Measurements from ENCODE around the gene ZNFX1. TPM values are rescaled to one million over a fixed set of nuclear protein-coding genes. Genes with fewer than 3 reads are reported as not detected.
A peak's percentile ranks its signal among the peaks of the same experiment; 100 is the strongest.
"Not testable (repeated sequence)": the region's sequence is repeated elsewhere in the genome, so short reads cannot be mapped to it uniquely, and the experiment has no call there.

Gene ZNFX1
- total RNA-seq, 5 donors from 2014 or later (not counting 1 experiment from before 2014, with no cell fraction given): 53.8 to 72.2 (median 64.7) TPM

DNA sequence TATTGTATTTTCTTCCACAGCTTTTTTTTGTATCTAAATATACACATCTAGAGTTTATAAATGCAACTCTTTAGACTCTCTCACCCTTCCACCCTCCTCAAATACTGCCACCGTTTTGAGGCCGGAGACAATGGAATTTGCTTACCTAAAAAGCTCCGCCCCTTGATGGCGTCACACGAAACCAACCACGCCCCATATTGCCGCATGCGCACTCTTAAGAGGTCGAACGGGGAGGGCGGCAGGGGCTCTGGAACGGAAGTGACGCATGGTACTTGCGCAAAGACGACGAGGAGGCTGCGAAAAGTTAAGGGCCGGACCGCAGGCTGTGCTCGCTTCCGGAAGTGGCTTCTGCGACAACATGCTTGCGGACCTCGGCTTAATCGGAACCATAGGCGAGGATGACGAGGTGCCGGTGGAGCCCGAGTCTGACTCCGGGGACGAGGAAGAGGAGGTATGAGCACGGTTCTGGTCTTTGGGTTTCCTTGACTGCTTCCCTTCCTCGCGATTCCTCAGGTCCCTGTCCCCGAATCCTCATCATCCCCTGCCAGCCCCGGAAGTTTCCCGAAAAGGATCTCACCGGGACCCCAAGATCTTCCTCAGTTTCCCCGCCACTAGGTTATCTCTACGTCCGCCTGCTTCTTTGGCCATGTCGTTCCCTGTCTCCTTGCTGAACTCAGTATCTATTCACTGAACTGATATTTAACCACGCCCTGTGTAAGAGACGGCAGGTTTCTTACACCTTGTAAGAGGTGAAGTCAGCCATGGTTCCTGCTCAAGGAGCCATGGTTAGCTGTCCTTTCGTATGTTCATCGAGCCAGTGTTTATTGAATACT, 58.5 kb downstream of the ZNFX1 start, which contains the start of gene DDX27:
TSS of gene DDX27 (plus strand) at position 326 of the 833 bp plus-strand sequence. CDS start at position 359, 33 bp downstream.
- Mint-ChIP-seq H3K27ac (peak within 1 kb of the TSS; percentile 91 to 93), H3K36me3 (peaks cover 10% of the 10 kb centered on the region), H3K4me3 (peak within 1 kb of the TSS; percentile 88 to 97 (median 94)), H3K27me3 (no peaks in the 10 kb centered on the region), H3K4me1 (peaks cover 27 to 33% (median 32%) of the 10 kb centered on the region in 3 donors), H3K9me3 (no peaks in the 10 kb centered on the region)
- ChIA-PET POLR2A (interaction anchor here (0.5 to 1.0 kb wide), 11 partner anchors 13 to 1864 kb away, joined by 3 to 8 read pairs (median 5); no protein-coding TSS in a partner anchor), CTCF (interaction anchor here (0.6 to 1.7 kb wide), 12 partner anchors 31 to 100 kb away, joined by 3 to 42 read pairs (median 6); no protein-coding TSS in a partner anchor)
- Histone ChIP-seq H3K27ac (ENCODE audit: low read length) (peak within 1 kb of the TSS; percentile 96), H3K36me3 (ENCODE audit: control insufficient read depth in 2 of 2, extremely low read depth in 1 of 2, insufficient read depth in 1 of 2, low read length in 1 of 2) (peaks cover 0 to 28% of the 10 kb centered on the region in 2 donors), H3K4me1 (ENCODE audit: control insufficient read depth in 1 of 2, extremely low read depth in 1 of 2, insufficient read depth in 2 of 2, low read length in 2 of 2) (peaks cover 3 to 32% of the 10 kb centered on the region in 2 experiments), H3K9me3 (no peaks in the 10 kb centered on the region), H3K27me3 (replicated peaks in 1 of 2; ENCODE audit: control insufficient read depth in 2 of 2, extremely low read depth in 1 of 2, insufficient read depth in 2 of 2, low read length in 1 of 2) (no peaks in the 10 kb centered on the region), H3K4me3 (ENCODE audit: control insufficient read depth in 1 of 2, extremely low read depth in 1 of 2, low read length in 1 of 2) (peak within 1 kb of the TSS; percentile 93 to 95)
- ATAC-seq (replicated peaks in 1 of 4) (peak; percentile 88 to 92 (median 90)), DNase-seq (peak; percentile 91 to 100 (median 95))
- WGBS (ENCODE audit: insufficient coverage): under 1% methylated on average over 45 of the region's 46 CpGs

DNA sequence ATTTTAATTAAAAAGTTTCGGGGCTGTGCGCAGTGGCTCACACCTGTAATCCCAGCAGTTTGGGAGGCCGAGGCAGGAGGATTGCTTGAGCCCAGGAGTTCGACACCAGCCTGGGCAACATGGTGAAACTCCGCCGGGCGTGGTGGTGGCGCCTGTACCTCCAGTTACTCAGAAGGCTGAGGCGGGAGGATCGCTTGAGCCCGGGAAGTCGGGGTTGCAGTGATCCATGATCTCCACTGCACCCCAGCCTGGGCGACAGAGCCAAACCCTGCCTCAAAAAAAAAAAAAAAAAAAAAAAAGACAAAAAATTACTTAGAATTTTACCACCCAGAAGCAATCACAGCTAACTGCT, 59.1 kb downstream of the ZNFX1 start:
- WGBS (ENCODE audit: insufficient coverage): 94% methylated on average over 3 of the region's 13 CpGs

DNA sequence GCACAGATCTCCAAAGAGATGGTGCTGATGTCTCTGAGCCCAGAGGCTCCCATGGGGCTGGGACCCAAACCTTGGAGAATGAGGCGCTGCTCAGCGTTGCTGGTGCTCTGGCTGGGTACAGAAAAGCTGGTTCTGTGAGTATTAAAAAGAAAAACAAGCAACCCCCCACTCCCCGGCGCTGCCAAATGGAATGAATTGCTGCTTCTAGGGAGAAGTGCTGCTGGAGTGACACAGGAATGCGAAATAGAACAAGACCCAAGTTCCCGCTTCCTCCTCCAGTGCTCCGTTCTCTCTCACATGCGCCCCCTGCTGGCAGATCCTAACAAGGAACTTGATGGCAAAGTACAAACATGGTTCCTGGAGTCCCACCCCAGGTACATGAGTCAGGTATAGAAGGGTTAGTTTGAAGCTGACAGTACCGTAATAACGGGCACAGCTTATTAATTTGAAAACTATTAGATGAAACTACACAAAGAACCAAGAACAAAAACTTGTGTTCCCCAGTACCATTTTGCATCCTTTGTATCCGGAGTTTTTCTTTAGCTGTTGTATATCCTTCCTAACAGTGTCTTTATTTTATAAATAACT, 60.8 kb downstream of the ZNFX1 start:
- POLR2A ChIA-PET: interaction anchor here in 1 of 2 donors (0.6 kb wide), 1 partner anchor 52 kb away, joined by 8 read pairs; no protein-coding TSS in a partner anchor
- ATAC-seq (replicated peaks in 1 of 4): peak; percentile 33 to 55 (median 50)
- Mint-ChIP-seq H3K4me1 (peaks cover 27 to 33% (median 32%) of the 10 kb centered on the region in 3 donors), H3K4me3 (peak overlapping the region; percentile 25 to 48 (median 31)), H3K27me3 (no peaks in the 10 kb centered on the region), H3K9me3 (no peaks in the 10 kb centered on the region), H3K36me3 (peaks cover 3% of the 10 kb centered on the region), H3K27ac (peak overlapping the region in 1 of 2 donors; percentile 18)
- Histone ChIP-seq H3K36me3 (ENCODE audit: control insufficient read depth in 2 of 2, extremely low read depth in 1 of 2, insufficient read depth in 1 of 2, low read length in 1 of 2) (peaks cover 0 to 9% of the 10 kb centered on the region in 2 donors), H3K9me3 (no peaks in the 10 kb centered on the region), H3K27me3 (replicated peaks in 1 of 2; ENCODE audit: control insufficient read depth in 2 of 2, extremely low read depth in 1 of 2, insufficient read depth in 2 of 2, low read length in 1 of 2) (no peaks in the 10 kb centered on the region), H3K27ac (ENCODE audit: low read length) (no peak overlapping the region), H3K4me1 (ENCODE audit: control insufficient read depth in 1 of 2, extremely low read depth in 1 of 2, insufficient read depth in 2 of 2, low read length in 2 of 2) (peaks cover 3 to 32% of the 10 kb centered on the region in 2 experiments), H3K4me3 (ENCODE audit: control insufficient read depth in 1 of 2, extremely low read depth in 1 of 2, low read length in 1 of 2) (peak overlapping the region in 1 of 2 donors; percentile 35)
- CTCF ChIA-PET: interaction anchor here (0.6 to 4.3 kb wide), 21 partner anchors 12 to 140 kb away, joined by 3 to 70 read pairs (median 4); partner anchors contain the start of gene STAU1 (in 1 of the 2)
- DNase-seq: peak; percentile 70 to 97 (median 88)
- WGBS (ENCODE audit: insufficient coverage): no CpG with 5 or more reads among the region's 11 CpGs

More for the DNA sequence above, 59.1 kb downstream of the ZNFX1 start:
- H3K27me3 Mint-ChIP-seq; H3K4me3 ChIP-seq (ENCODE audit: control insufficient read depth in 1 of 2, extremely low read depth in 1 of 2, low read length in 1 of 2); H3K9me3 Mint-ChIP-seq; H3K9me3 ChIP-seq; H3K27me3 ChIP-seq (replicated peaks in 1 of 2; ENCODE audit: control insufficient read depth in 2 of 2, extremely low read depth in 1 of 2, insufficient read depth in 2 of 2, low read length in 1 of 2); H3K36me3 Mint-ChIP-seq: not testable (repeated sequence)
- Histone ChIP-seq H3K27ac (ENCODE audit: low read length) (peak overlapping the region; percentile 96), H3K36me3 (ENCODE audit: control insufficient read depth in 2 of 2, extremely low read depth in 1 of 2, insufficient read depth in 1 of 2, low read length in 1 of 2) (peaks cover 0 to 22% of the 10 kb centered on the region in 2 donors), H3K4me1 (ENCODE audit: control insufficient read depth in 1 of 2, extremely low read depth in 1 of 2, insufficient read depth in 2 of 2, low read length in 2 of 2) (peaks cover 3 to 32% of the 10 kb centered on the region in 2 experiments)
- DNase-seq (peak in 4 of 35 experiments; percentile 8 to 18 (median 12)), ATAC-seq (replicated peaks in 1 of 4) (peak in 1 of 4 experiments; percentile 2)
- CTCF ChIA-PET: interaction anchor here (0.6 to 1.7 kb wide), 10 partner anchors 30 to 100 kb away, joined by 3 to 42 read pairs (median 6); no protein-coding TSS in a partner anchor
- POLR2A ChIA-PET: interaction anchor here (0.5 to 1.0 kb wide), 8 partner anchors 16 to 93 kb away, joined by 3 to 8 read pairs (median 5); no protein-coding TSS in a partner anchor
- Mint-ChIP-seq H3K4me1 (peaks cover 27 to 33% (median 32%) of the 10 kb centered on the region in 3 donors), H3K27ac (peak overlapping the region in 1 of 2 donors; percentile 93), H3K4me3 (peak overlapping the region in 2 of 3 donors; percentile 88 to 97)

GRCh38 chr20:49215232-49215631, 62.6 kb downstream of the ZNFX1 start:
- Mint-ChIP-seq H3K9me3 (peaks cover 3% of the 10 kb centered on the region in 3 donors), H3K4me3 (no peak overlapping the region), H3K4me1 (peaks cover 13 to 17% (median 17%) of the 10 kb centered on the region in 3 donors), H3K27ac (no peak overlapping the region), H3K36me3 (no peaks in the 10 kb centered on the region), H3K27me3 (no peaks in the 10 kb centered on the region)
- Histone ChIP-seq H3K9me3 (no peaks in the 10 kb centered on the region), H3K27ac (ENCODE audit: low read length) (no peak overlapping the region), H3K27me3 (replicated peaks in 1 of 2; ENCODE audit: control insufficient read depth in 2 of 2, extremely low read depth in 1 of 2, insufficient read depth in 2 of 2, low read length in 1 of 2) (no peaks in the 10 kb centered on the region), H3K36me3 (ENCODE audit: control insufficient read depth in 2 of 2, extremely low read depth in 1 of 2, insufficient read depth in 1 of 2, low read length in 1 of 2) (no peaks in the 10 kb centered on the region), H3K4me3 (ENCODE audit: control insufficient read depth in 1 of 2, extremely low read depth in 1 of 2, low read length in 1 of 2) (no peak overlapping the region), H3K4me1 (ENCODE audit: control insufficient read depth in 1 of 2, extremely low read depth in 1 of 2, insufficient read depth in 2 of 2, low read length in 2 of 2) (peaks cover 3 to 20% of the 10 kb centered on the region in 2 experiments)
- CTCF ChIA-PET: interaction anchor here in 1 of 2 donors (0.9 to 4.3 kb wide), 4 partner anchors 27 to 137 kb away, joined by 3 to 70 read pairs (median 9); partner anchors contain the start of gene STAU1
- DNase-seq (no peak), ATAC-seq (replicated peaks in 1 of 4) (no peak)
- 70% methylated on average over 3 of the region's 3 CpGs for WGBS (ENCODE audit: insufficient coverage)
- POLR2A ChIA-PET: interaction anchor here in 1 of 2 donors (0.6 kb wide), 1 partner anchor 40 kb away, joined by 3 read pairs; no protein-coding TSS in a partner anchor

GRCh38 chr20:49214571-49214970, 63.3 kb downstream of the ZNFX1 start:
- ChIA-PET CTCF (interaction anchor here (0.8 to 4.3 kb wide), 6 partner anchors 18 to 137 kb away, joined by 3 to 70 read pairs (median 4); no protein-coding TSS in a partner anchor), POLR2A (interaction anchor here in 1 of 2 donors (0.6 kb wide), 2 partner anchors 9 to 40 kb away, joined by 3 to 6 read pairs; no protein-coding TSS in a partner anchor)
- H3K36me3 ChIP-seq (ENCODE audit: control insufficient read depth in 2 of 2, extremely low read depth in 1 of 2, insufficient read depth in 1 of 2, low read length in 1 of 2): no peaks in the 10 kb centered on the region
- peaks cover 5 to 6% (median 6%) of the 10 kb centered on the region in 3 donors for H3K9me3 Mint-ChIP-seq
- peaks cover 0 to 13% of the 10 kb centered on the region in 2 experiments for H3K4me1 ChIP-seq (ENCODE audit: control insufficient read depth in 1 of 2, extremely low read depth in 1 of 2, insufficient read depth in 2 of 2, low read length in 2 of 2)
- no peaks in the 10 kb centered on the region for H3K9me3 ChIP-seq
- H3K4me1 Mint-ChIP-seq: peaks cover 8 to 10% (median 10%) of the 10 kb centered on the region in 3 donors
- H3K36me3 Mint-ChIP-seq: no peaks in the 10 kb centered on the region
- DNase-seq: no peak
- H3K4me3 ChIP-seq (ENCODE audit: control insufficient read depth in 1 of 2, extremely low read depth in 1 of 2, low read length in 1 of 2): no peak overlapping the region
- no peak overlapping the region for H3K4me3 Mint-ChIP-seq
- no peak overlapping the region for H3K27ac ChIP-seq (ENCODE audit: low read length)
- H3K27ac Mint-ChIP-seq: no peak overlapping the region
- H3K27me3 Mint-ChIP-seq: no peaks in the 10 kb centered on the region
- no peak for ATAC-seq (replicated peaks in 1 of 4)
- no peaks in the 10 kb centered on the region for H3K27me3 ChIP-seq (replicated peaks in 1 of 2; ENCODE audit: control insufficient read depth in 2 of 2, extremely low read depth in 1 of 2, insufficient read depth in 2 of 2, low read length in 1 of 2)

- H3K36me3 ChIP-seq (ENCODE audit: control insufficient read depth in 2 of 2, extremely low read depth in 1 of 2, insufficient read depth in 1 of 2, low read length in 1 of 2): no peaks in the 10 kb centered on the region
- H3K4me1 ChIP-seq (ENCODE audit: control insufficient read depth in 1 of 2, extremely low read depth in 1 of 2, insufficient read depth in 2 of 2, low read length in 2 of 2): no peaks in the 10 kb centered on the region
- H3K9me3 ChIP-seq: no peaks in the 10 kb centered on the region
- no peak overlapping the region for H3K27ac Mint-ChIP-seq
- no peaks in the 10 kb centered on the region for H3K36me3 Mint-ChIP-seq
- ChIA-PET POLR2A (no interaction called here), CTCF (no interaction called here)
- WGBS (ENCODE audit: insufficient coverage): 100% methylated on average over 1 of the region's 1 CpG
- no peak overlapping the region for H3K4me3 ChIP-seq (ENCODE audit: control insufficient read depth in 1 of 2, extremely low read depth in 1 of 2, low read length in 1 of 2)
- ATAC-seq (replicated peaks in 1 of 4) (no peak), DNase-seq (no peak)
- no peaks in the 10 kb centered on the region for H3K27me3 ChIP-seq (replicated peaks in 1 of 2; ENCODE audit: control insufficient read depth in 2 of 2, extremely low read depth in 1 of 2, insufficient read depth in 2 of 2, low read length in 1 of 2)
- H3K27ac ChIP-seq (ENCODE audit: low read length): no peak overlapping the region
- H3K27me3 Mint-ChIP-seq: no peaks in the 10 kb centered on the region
- no peaks in the 10 kb centered on the region for H3K4me1 Mint-ChIP-seq
- H3K9me3 Mint-ChIP-seq: peaks cover 5 to 6% (median 6%) of the 10 kb centered on the region in 3 donors
- no peak overlapping the region for H3K4me3 Mint-ChIP-seq
Measured at GRCh38 chr20:49210757-49211110, 67.1 kb downstream of the ZNFX1 start.

All from T-cell (primary cell).